Measurements from ENCODE around the gene GATD1. TPM values are rescaled to one million over a fixed set of nuclear protein-coding genes. Genes with fewer than 3 reads are reported as not detected.

GATD1 gene
- total RNA-seq, 1 experiment from 2014 or later = 39.9 TPM

DNA sequence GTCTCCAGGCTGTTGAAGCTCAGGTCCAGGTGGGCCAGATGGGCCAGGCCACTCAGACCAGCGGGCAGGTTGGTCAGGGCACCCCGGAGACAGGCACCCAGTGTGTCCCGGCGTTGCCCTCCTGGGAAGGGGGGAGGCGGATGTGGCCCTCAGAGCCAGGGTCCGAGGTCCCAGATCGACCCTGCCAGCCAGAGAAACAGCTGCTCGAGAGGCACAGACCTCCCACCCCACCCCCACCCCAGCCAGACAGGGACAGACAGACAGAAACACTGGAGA is 26.1 kb upstream of the GATD1 start:
- no peak for DNase-seq
- Histone ChIP-seq H3K9me3 (replicated peaks) (no peaks in the 10 kb centered on the region), H3K4me3 (peak overlapping the region; percentile 61; the same call in 1 of the 2 replicates), H3K4me1 (peaks cover 14% of the 10 kb centered on the region), H3K27me3 (no peaks in the 10 kb centered on the region), H3K36me3 (peaks cover 6% of the 10 kb centered on the region; the same call in 1 of the 2 replicates), H3K27ac (no peak overlapping the region)

DNA sequence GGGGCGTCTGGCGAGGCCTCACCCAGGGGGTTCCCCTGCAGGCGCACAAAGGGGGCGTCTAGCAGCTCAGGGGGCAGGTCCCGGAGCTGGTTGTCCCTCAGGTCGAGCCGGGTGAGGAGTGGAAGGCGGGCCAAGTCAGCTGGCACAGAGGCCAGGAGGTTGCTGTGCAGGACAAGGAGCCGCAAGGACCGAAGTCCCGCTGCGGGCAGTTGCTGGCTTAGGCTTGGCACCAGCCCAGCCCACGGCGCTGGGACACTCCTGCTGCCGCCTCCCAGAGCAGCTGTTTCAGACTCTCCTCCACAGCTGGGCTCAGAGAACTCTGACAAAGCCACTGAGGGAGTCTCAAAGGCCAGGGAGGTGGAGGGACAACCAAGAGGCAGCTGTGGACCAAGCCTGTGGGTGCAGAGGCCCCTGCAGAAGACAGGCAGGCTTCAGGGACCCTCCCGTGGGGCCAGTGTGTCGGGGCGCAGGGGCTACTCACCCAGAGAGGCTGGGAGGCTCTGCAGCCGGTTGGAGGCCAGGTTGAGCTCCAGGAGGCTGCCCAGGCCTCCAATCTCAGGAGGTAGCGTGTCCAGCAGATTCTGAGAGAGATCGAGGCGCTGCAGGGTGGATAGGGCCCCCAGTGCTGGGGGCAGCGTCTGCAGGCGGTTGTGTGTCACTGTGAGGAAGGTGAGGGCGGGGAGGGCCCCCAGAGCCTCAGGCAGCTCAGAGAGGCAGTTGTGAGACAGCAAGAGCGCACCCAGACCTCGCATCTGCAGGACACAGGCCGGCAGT is 25.6 kb upstream of the GATD1 start:
- peaks cover 14% of the 10 kb centered on the region for H3K4me1 ChIP-seq

GRCh38 chr11:802018-802617 is 24.8 kb upstream of the GATD1 start:
- no peak overlapping the region for H3K27ac ChIP-seq
- H3K9me3 ChIP-seq (replicated peaks) = no peaks in the 10 kb centered on the region
- peaks cover 14% of the 10 kb centered on the region for H3K4me1 ChIP-seq
- no peak for DNase-seq
- no peak overlapping the region for H3K4me3 ChIP-seq
- H3K27me3 ChIP-seq = no peaks in the 10 kb centered on the region
- peaks cover 6% of the 10 kb centered on the region; the same call in 1 of the 2 replicates for H3K36me3 ChIP-seq

More for the DNA sequence above, 25.6 kb upstream of the GATD1 start:
- H3K36me3 ChIP-seq = peaks cover 6% of the 10 kb centered on the region; the same call in 1 of the 2 replicates
- no peaks in the 10 kb centered on the region for H3K27me3 ChIP-seq
- H3K27ac ChIP-seq = no peak overlapping the region
- H3K9me3 ChIP-seq (replicated peaks) = no peaks in the 10 kb centered on the region
- DNase-seq = peak; percentile 68 to 79
- no peak overlapping the region for H3K4me3 ChIP-seq

DNA sequence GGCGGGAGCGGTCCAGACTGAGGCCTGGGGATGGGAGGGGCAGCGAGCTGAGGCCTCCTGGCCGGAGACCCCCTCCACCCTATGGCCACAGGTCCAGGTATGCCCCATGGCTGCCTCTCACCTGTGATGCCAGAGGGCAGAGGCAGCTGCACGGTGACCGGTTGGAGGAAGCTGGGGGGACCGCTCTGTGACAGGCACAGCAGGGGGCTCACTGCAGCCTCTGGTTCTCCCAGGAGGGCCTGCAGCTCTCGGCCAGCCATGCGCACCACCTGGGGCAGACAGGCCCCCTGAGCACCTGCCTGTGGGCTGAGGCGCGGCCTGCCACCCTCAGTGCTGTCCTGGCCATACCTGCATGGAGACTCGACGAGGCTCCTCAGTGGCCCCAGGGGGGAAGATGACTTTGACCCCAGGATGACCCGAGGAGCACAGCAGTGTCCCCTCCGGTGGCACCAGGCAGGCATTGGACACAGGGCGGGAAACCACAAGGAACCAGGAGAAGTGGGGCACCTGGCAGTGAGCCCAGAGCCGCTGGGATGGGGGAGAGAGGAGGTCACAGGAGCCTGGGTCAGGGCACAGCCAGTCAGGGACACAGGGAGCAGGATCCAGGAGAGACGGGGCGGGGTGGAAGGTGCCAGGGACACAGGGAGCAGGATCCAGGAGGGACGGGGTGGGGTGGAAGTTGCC is 24.0 kb upstream of the GATD1 start:
- Histone ChIP-seq H3K27ac (no peak overlapping the region), H3K27me3 (no peaks in the 10 kb centered on the region), H3K4me1 (peaks cover 21% of the 10 kb centered on the region), H3K36me3 (peaks cover 6% of the 10 kb centered on the region; the same call in 1 of the 2 replicates), H3K4me3 (no peak overlapping the region), H3K9me3 (replicated peaks) (no peaks in the 10 kb centered on the region)
- no peak for DNase-seq

DNA sequence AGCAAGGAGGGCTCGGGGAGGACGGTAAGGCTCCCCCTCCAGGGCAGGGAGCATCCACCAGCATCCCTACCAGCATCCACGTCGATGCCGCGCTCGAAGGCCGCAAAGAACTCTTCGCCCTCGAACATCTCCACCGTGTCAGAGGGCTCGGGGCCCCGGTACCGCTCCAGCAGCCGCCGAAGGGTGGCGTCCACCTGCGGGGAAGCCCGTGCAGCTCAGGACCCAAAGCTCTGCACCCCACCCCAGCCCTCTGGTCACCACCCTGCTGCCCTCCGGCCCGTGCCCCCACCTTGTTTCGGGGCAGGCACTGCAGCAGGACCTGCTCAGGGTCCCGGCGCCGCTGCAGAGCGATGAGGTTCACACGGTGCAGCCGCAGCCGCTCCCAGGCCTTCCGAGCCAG is 23.2 kb upstream of the GATD1 start:
- H3K4me3 ChIP-seq = no peak overlapping the region
- no peaks in the 10 kb centered on the region for H3K9me3 ChIP-seq (replicated peaks)
- DNase-seq = no peak
- no peak overlapping the region for H3K27ac ChIP-seq
- peaks cover 26% of the 10 kb centered on the region for H3K4me1 ChIP-seq
- no peaks in the 10 kb centered on the region for H3K27me3 ChIP-seq
- peaks cover 6% of the 10 kb centered on the region; the same call in 1 of the 2 replicates for H3K36me3 ChIP-seq

- H3K4me1 ChIP-seq = peaks cover 31% of the 10 kb centered on the region
- H3K27ac ChIP-seq = no peak overlapping the region
Measured at GRCh38 chr11:799641-800316, 22.5 kb upstream of the GATD1 start.

GRCh38 chr11:798093-798713 is 20.9 kb upstream of the GATD1 start, which contains the start of gene SLC25A22:
TSS of gene SLC25A22 (minus strand) at chr11:798281. CDS start at chr11:795006, 3,275 bp downstream.
- Histone ChIP-seq H3K36me3 (peaks cover 6% of the 10 kb centered on the region; the same call in 1 of the 2 replicates), H3K4me3 (peak within 1 kb of the TSS; percentile 71), H3K9me3 (replicated peaks) (no peaks in the 10 kb centered on the region), H3K4me1 (peaks cover 24% of the 10 kb centered on the region), H3K27ac (peak within 1 kb of the TSS; percentile 71), H3K27me3 (no peaks in the 10 kb centered on the region)
- DNase-seq = peak; percentile 79 to 85

More at GRCh38 chr11:799641-800316, 22.5 kb upstream of the GATD1 start:
- H3K9me3 ChIP-seq (replicated peaks) = no peaks in the 10 kb centered on the region
- no peak overlapping the region for H3K4me3 ChIP-seq
- peaks cover 6% of the 10 kb centered on the region; the same call in 1 of the 2 replicates for H3K36me3 ChIP-seq
- no peak for DNase-seq
- H3K27me3 ChIP-seq = no peaks in the 10 kb centered on the region

- Histone ChIP-seq H3K4me1 (peaks cover 18% of the 10 kb centered on the region), H3K4me3 (peak overlapping the region; percentile 71)
Measured at GRCh38 chr11:797296-798092, 20.2 kb upstream of the GATD1 start.

GRCh38 chr11:796565-797295 is 19.4 kb upstream of the GATD1 start:
- peak overlapping the region; percentile 53 for H3K27ac ChIP-seq
- H3K9me3 ChIP-seq (replicated peaks) = no peaks in the 10 kb centered on the region
- H3K4me3 ChIP-seq = peak overlapping the region; percentile 71
- peaks cover 3% of the 10 kb centered on the region; the same call in 1 of the 2 replicates for H3K36me3 ChIP-seq
- DNase-seq = no peak
- peaks cover 17% of the 10 kb centered on the region for H3K4me1 ChIP-seq
- H3K27me3 ChIP-seq = no peaks in the 10 kb centered on the region

More at GRCh38 chr11:797296-798092, 20.2 kb upstream of the GATD1 start:
- no peaks in the 10 kb centered on the region for H3K27me3 ChIP-seq
- peak overlapping the region; percentile 71 for H3K27ac ChIP-seq
- DNase-seq = peak; percentile 93 to 94
- H3K36me3 ChIP-seq = peaks cover 4% of the 10 kb centered on the region; the same call in 1 of the 2 replicates
- H3K9me3 ChIP-seq (replicated peaks) = no peaks in the 10 kb centered on the region

- H3K36me3 ChIP-seq = peaks cover under 1% of the 10 kb centered on the region; the same call in 1 of the 2 replicates
- peak overlapping the region; percentile 71 for H3K4me3 ChIP-seq
- H3K27me3 ChIP-seq = no peaks in the 10 kb centered on the region
- peak; percentile 94 for DNase-seq
- H3K4me1 ChIP-seq = peaks cover 17% of the 10 kb centered on the region
- peak overlapping the region; percentile 53 for H3K27ac ChIP-seq
- no peaks in the 10 kb centered on the region for H3K9me3 ChIP-seq (replicated peaks)
Measured at GRCh38 chr11:795634-796564, 18.6 kb upstream of the GATD1 start.

GRCh38 chr11:794766-795633 is 17.7 kb upstream of the GATD1 start:
- H3K4me3 ChIP-seq = peak overlapping the region; percentile 71
- peak in 1 of 2 experiments; percentile 6 for DNase-seq
- peak overlapping the region; percentile 43; the same call in 1 of the 2 replicates for H3K27ac ChIP-seq
- H3K27me3 ChIP-seq = no peaks in the 10 kb centered on the region
- peaks cover 19% of the 10 kb centered on the region for H3K4me1 ChIP-seq
- no peaks in the 10 kb centered on the region for H3K9me3 ChIP-seq (replicated peaks)
- H3K36me3 ChIP-seq = no peaks in the 10 kb centered on the region
